ENCODE measurements around the gene TM2D1. TPM values are rescaled to one million over a fixed set of nuclear protein-coding genes. Genes with fewer than 3 reads are reported as not detected.

TM2D1 gene
- total RNA-seq: 10 to 100 TPM; 17.7 to 22.1 TPM
- total RNA-seq: 20.2 to 34.5 reads per million in 2 donors

DNA sequence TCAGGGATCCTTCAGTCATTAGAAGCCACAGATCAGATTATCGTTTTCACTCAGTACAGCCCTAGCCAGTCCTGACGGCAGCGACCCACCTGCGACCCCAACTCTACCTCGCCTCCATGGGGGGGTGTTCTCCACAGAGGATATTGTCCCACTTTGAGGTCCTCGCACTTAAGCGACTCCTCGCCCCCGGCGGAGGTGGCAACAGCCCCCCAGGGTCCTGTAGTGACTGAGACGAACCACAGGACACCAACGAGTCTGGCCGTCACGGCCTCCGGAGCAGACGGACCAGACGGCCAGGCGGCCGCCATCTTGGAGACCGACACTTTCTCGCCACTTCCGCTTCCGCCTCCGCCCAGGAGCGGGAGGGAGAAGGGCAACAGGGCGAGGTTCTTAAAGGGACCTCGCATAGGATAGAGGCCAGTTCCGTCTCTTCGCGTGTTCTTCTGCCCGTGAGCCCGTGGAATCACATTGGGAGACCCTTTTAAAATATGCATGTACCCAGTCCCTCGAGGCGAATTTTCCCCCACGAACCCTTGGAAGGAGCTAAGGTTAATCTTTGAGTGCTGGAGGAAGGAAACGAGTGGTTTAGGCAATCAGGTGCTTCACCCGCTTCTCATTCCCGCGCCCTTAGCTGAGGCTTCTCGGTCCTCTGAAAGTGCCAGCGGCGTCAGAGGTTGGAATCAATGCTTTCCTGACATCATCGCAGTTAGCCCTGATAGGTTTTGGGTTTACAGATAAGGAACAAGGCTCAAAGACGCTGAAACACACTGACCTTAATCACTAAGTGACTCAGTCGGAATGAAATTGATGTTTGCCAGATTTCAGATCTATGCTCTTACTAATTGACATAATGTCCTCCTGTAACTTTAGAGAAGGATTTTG, at the start of gene TM2D1:
Gene TM2D1, minus strand, starts transcription at position 329 of the 882 bp plus-strand sequence. Its CDS starts 21 bp downstream, at position 308.
- Mint-ChIP-seq H3K27me3 (no peaks in the 10 kb centered on the region), H3K4me3 (peak within 1 kb of the TSS; percentile 97), H3K27ac (peak within 1 kb of the TSS; percentile 99), H3K4me1 (peaks cover 20% of the 10 kb centered on the region), H3K36me3 (ENCODE audit: low read depth) (no peaks in the 10 kb centered on the region)
- peak; percentile 98 for ATAC-seq
- H3K9me3 ChIP-seq (ENCODE audit: control insufficient read depth, low read length, poor library complexity, severe bottlenecking): no peaks in the 10 kb centered on the region
- peak; percentile 70 to 73 (median 72) for DNase-seq

DNA sequence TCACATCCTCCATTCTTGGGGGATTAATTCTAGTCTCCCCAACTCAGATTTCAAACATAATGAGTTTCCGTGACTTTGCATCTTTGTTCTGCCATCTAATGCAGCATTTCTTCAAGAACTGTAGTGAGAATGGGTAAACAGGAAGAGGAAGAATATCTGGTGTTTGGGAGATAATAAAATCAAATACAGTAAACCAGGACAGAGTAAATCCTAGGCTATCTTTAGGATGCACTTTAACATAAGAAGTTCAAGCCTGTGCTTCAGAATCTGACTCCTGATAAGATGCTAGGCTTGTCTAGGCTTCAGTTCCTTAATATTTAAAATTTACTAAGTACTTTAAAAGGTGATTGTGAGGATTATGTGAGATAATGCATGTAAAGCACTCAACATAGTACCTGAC, 45.2 kb upstream of the TM2D1 start:
- Mint-ChIP-seq H3K27me3 (no peaks in the 10 kb centered on the region), H3K4me3 (no peak overlapping the region), H3K36me3 (ENCODE audit: low read depth) (peaks cover 12% of the 10 kb centered on the region), H3K4me1 (peaks cover 14% of the 10 kb centered on the region), H3K27ac (no peak overlapping the region)
- ATAC-seq: no peak
- H3K9me3 ChIP-seq (ENCODE audit: control insufficient read depth, low read length, poor library complexity, severe bottlenecking): no peaks in the 10 kb centered on the region
- DNase-seq: no peak

DNA sequence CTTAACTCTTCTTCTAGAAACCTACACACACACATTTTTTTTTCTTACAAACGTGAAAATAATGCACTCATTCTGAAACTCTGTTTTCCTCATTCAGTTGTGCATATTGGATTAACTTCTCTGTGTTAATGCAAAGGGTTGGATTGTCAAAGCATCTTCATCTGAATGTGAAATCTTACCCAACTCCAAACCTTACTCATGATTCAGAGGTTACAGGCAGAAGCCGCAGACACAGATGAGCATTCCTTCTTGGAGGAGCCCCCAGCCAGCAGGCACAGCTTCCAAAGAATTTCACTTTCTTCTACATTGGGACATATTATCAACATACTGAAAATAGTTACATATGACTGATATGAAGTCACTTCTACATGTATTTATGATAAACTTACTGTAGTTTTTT, 33.0 kb upstream of the TM2D1 start:
- DNase-seq: no peak
- Mint-ChIP-seq H3K4me1 (peaks cover 7% of the 10 kb centered on the region), H3K27ac (no peak overlapping the region), H3K36me3 (ENCODE audit: low read depth) (no peaks in the 10 kb centered on the region), H3K27me3 (no peaks in the 10 kb centered on the region), H3K4me3 (no peak overlapping the region)
- H3K9me3 ChIP-seq (ENCODE audit: control insufficient read depth, low read length, poor library complexity, severe bottlenecking): no peaks in the 10 kb centered on the region
- ATAC-seq: no peak

DNA sequence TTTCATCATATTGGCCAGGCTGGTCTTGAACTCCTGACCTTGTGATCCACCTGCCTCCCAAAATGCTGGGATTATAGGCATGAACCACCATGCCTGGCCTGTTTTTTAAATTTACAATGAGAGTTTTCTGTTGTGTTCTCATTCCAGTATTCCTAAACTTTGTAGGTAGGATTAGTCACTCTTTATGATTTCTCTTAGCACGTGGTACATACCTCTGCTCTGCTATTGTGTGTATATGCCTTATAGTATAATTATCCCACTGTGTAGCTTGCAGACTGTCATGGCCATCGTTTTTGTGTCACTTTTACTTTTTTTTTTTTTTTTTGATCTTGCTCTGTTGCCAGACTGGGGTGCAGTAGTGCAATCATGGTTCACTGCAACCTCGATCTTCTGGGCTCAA, 31.8 kb upstream of the TM2D1 start:
- H3K4me1 Mint-ChIP-seq: peaks cover 7% of the 10 kb centered on the region
- no peaks in the 10 kb centered on the region for H3K9me3 ChIP-seq (ENCODE audit: control insufficient read depth, low read length, poor library complexity, severe bottlenecking)
- no peaks in the 10 kb centered on the region for H3K36me3 Mint-ChIP-seq (ENCODE audit: low read depth)
- no peak for DNase-seq
- no peak overlapping the region for H3K27ac Mint-ChIP-seq
- no peak overlapping the region for H3K4me3 Mint-ChIP-seq
- ATAC-seq: no peak
- H3K27me3 Mint-ChIP-seq: no peaks in the 10 kb centered on the region

DNA sequence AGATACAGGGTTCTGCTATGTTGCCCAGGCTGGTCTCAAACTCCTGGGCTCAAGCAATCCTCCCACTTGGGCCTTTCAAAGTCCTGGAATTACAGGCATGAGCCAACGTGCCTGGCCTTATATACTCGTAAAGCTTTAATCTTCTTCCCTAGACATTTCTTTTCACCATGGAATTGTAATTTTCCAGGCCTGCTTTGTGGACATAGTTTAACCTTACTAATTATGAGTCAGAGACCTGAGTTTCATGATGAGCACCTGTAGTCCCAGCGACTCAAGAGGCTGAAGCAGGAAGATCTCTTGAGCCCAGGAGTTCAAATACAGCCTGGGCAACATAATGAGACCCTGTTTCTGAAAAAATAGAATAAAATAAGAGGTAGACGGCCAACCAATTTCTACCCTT, 29.6 kb upstream of the TM2D1 start:
- H3K4me3 Mint-ChIP-seq: no peak overlapping the region
- no peak overlapping the region for H3K27ac Mint-ChIP-seq
- no peaks in the 10 kb centered on the region for H3K27me3 Mint-ChIP-seq
- peaks cover 7% of the 10 kb centered on the region for H3K4me1 Mint-ChIP-seq
- no peak for ATAC-seq
- no peak for DNase-seq
- no peaks in the 10 kb centered on the region for H3K36me3 Mint-ChIP-seq (ENCODE audit: low read depth)
- no peaks in the 10 kb centered on the region for H3K9me3 ChIP-seq (ENCODE audit: control insufficient read depth, low read length, poor library complexity, severe bottlenecking)

DNA sequence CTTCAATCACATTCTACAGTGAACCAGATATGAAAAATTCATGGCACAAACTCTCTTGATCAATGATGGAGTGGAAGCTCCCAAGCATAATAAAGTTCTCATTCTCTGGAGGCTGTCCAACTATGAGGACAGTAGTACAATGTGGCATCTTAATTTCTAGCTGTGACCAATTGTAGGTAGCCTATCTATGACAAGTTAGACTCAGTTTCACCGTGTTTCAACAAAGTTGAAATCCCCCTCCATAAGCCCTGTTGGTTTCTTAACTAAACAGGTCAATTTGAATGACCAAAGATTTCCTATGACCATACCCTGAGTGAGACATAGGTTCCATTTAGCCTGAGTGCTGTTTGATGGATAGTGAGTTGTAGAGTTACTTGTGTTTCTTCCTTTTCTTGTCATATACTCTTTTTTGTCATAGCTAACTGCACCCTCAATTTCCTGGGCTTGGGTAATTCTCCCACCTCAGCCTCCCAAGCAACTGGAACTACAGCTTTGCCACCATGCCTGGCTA, 29.1 kb upstream of the TM2D1 start:
- H3K9me3 ChIP-seq (ENCODE audit: control insufficient read depth, low read length, poor library complexity, severe bottlenecking): no peaks in the 10 kb centered on the region
- Mint-ChIP-seq H3K27ac (no peak overlapping the region), H3K27me3 (no peaks in the 10 kb centered on the region), H3K36me3 (ENCODE audit: low read depth) (no peaks in the 10 kb centered on the region), H3K4me1 (peaks cover 7% of the 10 kb centered on the region), H3K4me3 (no peak overlapping the region)
- DNase-seq (no peak), ATAC-seq (no peak)

DNA sequence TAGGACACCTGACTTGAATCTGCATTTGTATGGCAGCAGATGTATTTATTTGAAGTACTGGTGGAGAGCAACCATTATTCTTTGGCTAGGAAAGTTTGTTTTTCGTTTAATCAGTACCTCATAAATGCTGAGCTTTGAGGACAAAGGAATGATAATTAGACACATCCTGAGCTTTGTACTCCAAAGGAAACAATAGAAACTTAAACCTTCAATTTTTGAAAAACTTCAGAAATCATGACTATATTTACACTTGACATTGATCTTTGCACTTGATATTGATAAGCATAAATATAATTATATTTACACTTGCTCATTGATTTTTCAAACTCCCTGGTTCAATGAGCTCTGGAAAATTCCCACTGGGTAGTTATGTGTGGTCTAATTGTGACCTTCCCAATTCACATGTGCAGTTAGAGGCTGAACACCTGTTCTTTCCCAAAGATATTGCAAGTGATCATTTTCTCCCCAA, 28.0 kb upstream of the TM2D1 start:
- no peak overlapping the region for H3K27ac Mint-ChIP-seq
- H3K36me3 Mint-ChIP-seq (ENCODE audit: low read depth): no peaks in the 10 kb centered on the region

DNA sequence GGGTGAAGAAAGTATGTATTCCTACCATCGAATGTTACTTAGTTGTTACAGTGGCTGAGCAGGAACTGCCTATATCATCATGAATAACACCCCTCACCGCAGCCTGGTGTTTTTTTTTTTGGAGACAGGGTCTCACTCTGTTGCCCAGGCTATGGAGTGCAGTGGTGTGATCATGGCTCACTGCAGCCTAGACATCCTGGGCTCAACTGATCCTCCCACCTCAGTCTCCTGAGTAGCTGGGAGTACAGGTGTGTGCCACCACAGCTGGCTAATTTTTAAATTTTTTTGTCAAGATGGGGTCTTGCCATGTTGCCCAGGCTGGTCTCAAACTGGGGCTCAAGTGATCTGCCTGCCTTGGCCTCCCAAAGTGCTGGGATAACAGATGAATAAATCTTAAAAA, 24.6 kb upstream of the TM2D1 start:
- H3K9me3 ChIP-seq (ENCODE audit: control insufficient read depth, low read length, poor library complexity, severe bottlenecking): no peaks in the 10 kb centered on the region

More for the DNA sequence above, 28.0 kb upstream of the TM2D1 start:
- Mint-ChIP-seq H3K27me3 (no peaks in the 10 kb centered on the region), H3K4me1 (peaks cover 6% of the 10 kb centered on the region), H3K4me3 (no peak overlapping the region)
- no peaks in the 10 kb centered on the region for H3K9me3 ChIP-seq (ENCODE audit: control insufficient read depth, low read length, poor library complexity, severe bottlenecking)
- DNase-seq: no peak
- no peak for ATAC-seq

DNA sequence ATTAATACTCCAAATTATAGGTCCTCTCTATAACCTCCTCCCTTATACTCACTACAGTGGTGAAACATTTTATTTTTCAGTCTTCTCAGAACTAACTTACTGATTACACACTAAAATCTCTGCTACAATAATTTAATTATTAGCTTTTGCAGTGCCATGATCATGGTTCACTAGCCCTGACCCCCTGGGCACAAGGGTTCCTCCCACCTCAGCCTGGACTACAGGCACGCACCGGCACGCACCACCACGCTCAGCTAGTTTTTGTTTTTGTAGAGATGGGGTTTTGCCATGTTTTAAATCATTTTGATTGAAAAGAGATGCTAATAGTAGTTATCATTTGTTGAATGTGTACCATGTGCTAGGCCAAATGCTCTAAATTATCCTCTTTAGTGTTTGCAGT, 23.6 kb upstream of the TM2D1 start:
- no peak overlapping the region for H3K4me3 Mint-ChIP-seq
- H3K4me1 Mint-ChIP-seq: peaks cover 15% of the 10 kb centered on the region
- H3K27me3 Mint-ChIP-seq: no peaks in the 10 kb centered on the region
- no peak for DNase-seq
- H3K9me3 ChIP-seq (ENCODE audit: control insufficient read depth, low read length, poor library complexity, severe bottlenecking): no peaks in the 10 kb centered on the region
- ATAC-seq: no peak
- peak overlapping the region; percentile 60 for H3K27ac Mint-ChIP-seq
- no peaks in the 10 kb centered on the region for H3K36me3 Mint-ChIP-seq (ENCODE audit: low read depth)

More for the DNA sequence above, 24.6 kb upstream of the TM2D1 start:
- ATAC-seq (no peak), DNase-seq (no peak)
- Mint-ChIP-seq H3K4me1 (peaks cover 11% of the 10 kb centered on the region), H3K27ac (no peak overlapping the region), H3K36me3 (ENCODE audit: low read depth) (no peaks in the 10 kb centered on the region), H3K4me3 (no peak overlapping the region), H3K27me3 (no peaks in the 10 kb centered on the region)

DNA sequence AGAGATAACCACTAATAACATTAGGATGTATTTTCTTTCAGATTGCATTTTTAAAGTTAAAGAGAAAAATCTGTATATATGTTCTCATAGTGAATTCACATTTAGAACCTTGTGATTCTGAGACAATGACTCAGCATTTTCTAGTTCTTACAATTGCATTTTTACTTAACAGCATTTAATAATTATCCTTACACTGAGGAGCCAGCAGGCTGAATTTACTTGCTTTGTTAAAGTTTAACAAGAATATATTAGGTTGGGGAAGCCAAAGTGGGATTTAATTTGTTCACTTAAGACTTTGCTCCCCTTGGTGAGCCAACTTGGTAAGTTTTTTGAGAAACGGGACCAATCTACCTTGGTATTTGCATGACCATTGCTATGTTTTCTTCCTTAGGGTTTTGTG, 21.9 kb upstream of the TM2D1 start:
- Mint-ChIP-seq H3K27me3 (no peaks in the 10 kb centered on the region), H3K4me1 (peaks cover 21% of the 10 kb centered on the region), H3K4me3 (no peak overlapping the region), H3K27ac (peak overlapping the region; percentile 61), H3K36me3 (ENCODE audit: low read depth) (no peaks in the 10 kb centered on the region)
- H3K9me3 ChIP-seq (ENCODE audit: control insufficient read depth, low read length, poor library complexity, severe bottlenecking): no peaks in the 10 kb centered on the region
- DNase-seq (no peak), ATAC-seq (no peak)

DNA sequence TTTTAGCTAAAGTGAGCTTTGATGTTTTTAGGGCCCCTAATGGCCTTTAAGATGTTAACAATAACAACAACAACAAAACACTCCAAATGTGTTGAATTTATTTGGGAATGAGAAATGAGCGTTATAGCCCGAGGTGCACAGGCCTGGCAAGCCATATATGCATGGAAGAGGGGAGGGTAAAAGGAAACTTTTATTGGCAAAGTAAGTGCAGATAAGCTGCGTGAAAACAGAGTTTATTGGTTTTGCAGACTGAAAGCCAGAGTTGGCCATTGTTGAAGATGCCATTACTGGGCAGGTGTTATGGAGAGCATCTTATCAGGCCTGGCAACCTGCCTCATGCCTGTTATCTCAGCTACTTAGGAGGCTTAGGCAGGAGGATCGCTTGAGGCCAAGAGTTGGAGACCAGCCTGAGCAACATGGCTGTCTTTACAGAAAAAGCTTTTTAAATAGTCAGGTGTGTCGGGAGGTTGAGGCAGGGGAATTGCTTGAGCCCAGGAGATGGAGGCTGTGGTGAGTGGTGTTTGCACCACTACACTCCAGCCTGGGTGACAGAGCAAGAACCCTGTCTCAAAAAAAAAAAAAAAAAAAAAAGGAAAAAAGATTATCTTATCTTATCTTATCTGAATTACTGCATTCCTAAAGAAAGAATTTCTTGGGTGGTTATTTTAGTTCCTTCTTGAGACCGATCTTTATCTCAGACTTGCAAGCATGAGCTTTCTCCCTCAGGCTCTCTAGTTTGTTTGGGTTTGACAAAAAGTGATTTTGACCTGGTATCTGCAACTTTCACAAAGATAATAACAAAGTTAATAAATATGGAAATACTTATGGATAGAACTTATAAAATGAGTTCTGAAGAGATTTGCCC, 19.0 kb upstream of the TM2D1 start:
- Mint-ChIP-seq H3K4me1 (peaks cover 28% of the 10 kb centered on the region), H3K27me3 (no peaks in the 10 kb centered on the region), H3K27ac (peak overlapping the region; percentile 85), H3K36me3 (ENCODE audit: low read depth) (no peaks in the 10 kb centered on the region), H3K4me3 (peak overlapping the region; percentile 80)
- H3K9me3 ChIP-seq (ENCODE audit: control insufficient read depth, low read length, poor library complexity, severe bottlenecking): no peaks in the 10 kb centered on the region
- no peak for ATAC-seq
- DNase-seq: no peak

DNA sequence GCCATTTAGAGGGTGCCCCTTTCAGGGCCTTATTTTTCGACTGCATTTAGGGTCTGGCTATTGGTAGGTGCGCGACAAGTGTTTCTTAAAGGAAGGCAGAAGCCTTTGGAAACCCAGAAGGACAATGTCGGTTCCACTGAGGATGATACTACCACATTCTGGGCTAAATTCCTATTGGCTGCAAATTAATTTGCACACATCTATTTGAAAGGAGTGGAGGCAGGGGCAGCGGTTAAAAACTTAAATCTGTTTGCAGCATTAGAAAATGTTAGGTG, 18.4 kb upstream of the TM2D1 start:
- H3K9me3 ChIP-seq (ENCODE audit: control insufficient read depth, low read length, poor library complexity, severe bottlenecking): no peaks in the 10 kb centered on the region
- H3K36me3 Mint-ChIP-seq (ENCODE audit: low read depth): no peaks in the 10 kb centered on the region
- H3K4me1 Mint-ChIP-seq: peaks cover 30% of the 10 kb centered on the region
- H3K27ac Mint-ChIP-seq: peak overlapping the region; percentile 85
- H3K4me3 Mint-ChIP-seq: peak overlapping the region; percentile 80
- ATAC-seq (no peak), DNase-seq (no peak)
- no peaks in the 10 kb centered on the region for H3K27me3 Mint-ChIP-seq

All from T-helper 17 cell (primary cell).